Gastrocnemius medialis (tissue), 4 donors: Measurements from ENCODE around the gene NTNG1. TPM values are rescaled to one million over a fixed set of nuclear protein-coding genes. Genes with fewer than 3 reads are reported as not detected.

Experiments
- ATAC-seq, 2 donors: fragments of 150-250 bp; one replicate each; pipeline ENCODE4 v1.9.1; 2016
- DNase-seq, 2 donors: peaks; one replicate each; pipeline ENCODE4 v3.0.0-alpha.2; 2019
- H3K27ac ChIP-seq, 4 donors: fragments of 200-600 bp; sonication (generic); 1 replicate in 1 of 4; 2 replicates in 3 of 4; pipeline ENCODE4 v1.5.1; 2016 to 2018; ENCODE audit warnings: mild to moderate bottlenecking in 2 of 4, moderate library complexity in 1 of 4
- H3K27me3 ChIP-seq, 3 donors: fragments of 200-600 bp; sonication (generic) in 2 of 3; 1 replicate in 1 of 3; 2 replicates in 2 of 3; pipeline versions ENCODE4 v1.5.1 to v1.6.0; 2016 to 2019; ENCODE audit warnings: mild to moderate bottlenecking in 1 of 3, moderate library complexity in 1 of 3
- H3K36me3 ChIP-seq, 2 donors: fragments of 200-600 bp; sonication (generic) in 1 of 2; one replicate each; pipeline ENCODE4 v1.5.1; 2017 to 2018
- H3K4me1 ChIP-seq, 2 donors: fragments of 200-600 bp; sonication (generic) in 1 of 2; one replicate each; pipeline ENCODE4 v1.5.1; 2016 to 2017; ENCODE audit warnings: mild to moderate bottlenecking in 2 of 2
- H3K4me3 ChIP-seq, 4 donors: fragments of 200-600 bp; sonication (generic) in 3 of 4; 1 replicate in 1 of 4; 2 replicates in 3 of 4; pipeline ENCODE4 v1.5.1; 2016 to 2019; ENCODE audit warnings: mild to moderate bottlenecking in 2 of 4
- H3K9me3 ChIP-seq, 3 donors: fragments of 200-600 bp; sonication (generic) in 2 of 3; 1 replicate in 1 of 3; 2 replicates in 2 of 3; pipeline ENCODE4 v1.5.1; 2016 to 2019
- POLR2A ChIP-seq, 2 donors: fragments of 450-650 bp; IDR thresholded peaks; one replicate each; pipeline ENCODE4 v1.6.1; 2017; ENCODE audit warnings: antibody characterized with exemption in 2 of 2, mild to moderate bottlenecking in 2 of 2, moderate library complexity in 2 of 2
- in situ Hi-C, 4 donors: fragments of 200-750 bp; cut with MboI; loops; one replicate each; pipeline versions ENCODE4 v1.15.0 to v1.8.0; 2017; ENCODE audit warnings: low sequenced_read_pairs in 4 of 4
- intact Hi-C: fragments of 100-400 bp; cut with DNase I; formaldehyde crosslinking; loops from one replicate; pipeline ENCODE4 v1.15.1; 2023; ENCODE audit warnings: low total_unique reads
- total RNA-seq, 4 donors: library from RNA; depleted of rRNA; stranded (reverse); fragments of >200 nt; gene quantifications; one replicate each; pipeline versions ENCODE4 v1.1.0 to v1.2.3, GENCODE V29; 2016
- TF ChIP-seq, protein P1 (sequence below), 5 experiments: fragments of 450-650 bp in 3 of 5; fragments of 200-600 bp in 2 of 5; sonication (generic) in 2 of 5; IDR thresholded peaks in 4 of 5; conservative IDR thresholded peaks in 1 of 5; 1 replicate in 4 of 5; 2 replicates in 1 of 5; pipeline ENCODE4 v1.5.1; 2016 to 2019; ENCODE audit warnings: antibody characterized with exemption in 5 of 5, mild to moderate bottlenecking in 3 of 5, moderate library complexity in 3 of 5

NTNG1 gene
- total RNA-seq, 4 donors from 2014 or later = not detected

DNA sequence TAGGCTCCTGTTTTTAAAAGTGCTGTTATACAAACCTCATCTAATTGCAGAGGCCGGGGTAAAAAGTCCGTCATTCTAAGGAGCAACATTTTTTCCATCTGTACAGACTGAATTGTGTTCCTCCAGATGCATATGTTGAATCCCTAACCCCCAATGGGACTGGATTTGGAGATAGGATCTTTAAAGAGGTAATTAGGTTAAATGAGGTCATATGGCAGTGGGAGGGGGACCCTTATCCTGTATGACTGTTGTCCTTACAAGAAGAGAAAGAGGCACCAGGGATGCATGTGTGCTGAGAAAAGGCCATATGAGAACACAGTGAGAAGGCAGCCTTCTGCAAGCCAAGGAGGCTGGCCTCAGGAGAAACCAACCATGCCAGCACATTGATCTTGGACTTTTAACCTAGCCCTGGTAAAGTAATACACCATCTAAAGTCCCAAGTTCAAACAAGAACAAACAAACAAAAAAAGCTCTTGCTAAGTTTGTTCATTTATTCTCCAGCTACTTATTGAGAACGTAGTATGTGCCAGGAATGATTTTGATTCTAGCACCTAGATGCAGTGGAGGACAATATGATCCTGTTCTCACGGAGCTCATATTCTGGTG lies 352.4 kb downstream of the NTNG1 start:
- intact Hi-C loops (no loop called here), in situ Hi-C loops (no loop called here)
- TF ChIP-seq, protein P1, sequence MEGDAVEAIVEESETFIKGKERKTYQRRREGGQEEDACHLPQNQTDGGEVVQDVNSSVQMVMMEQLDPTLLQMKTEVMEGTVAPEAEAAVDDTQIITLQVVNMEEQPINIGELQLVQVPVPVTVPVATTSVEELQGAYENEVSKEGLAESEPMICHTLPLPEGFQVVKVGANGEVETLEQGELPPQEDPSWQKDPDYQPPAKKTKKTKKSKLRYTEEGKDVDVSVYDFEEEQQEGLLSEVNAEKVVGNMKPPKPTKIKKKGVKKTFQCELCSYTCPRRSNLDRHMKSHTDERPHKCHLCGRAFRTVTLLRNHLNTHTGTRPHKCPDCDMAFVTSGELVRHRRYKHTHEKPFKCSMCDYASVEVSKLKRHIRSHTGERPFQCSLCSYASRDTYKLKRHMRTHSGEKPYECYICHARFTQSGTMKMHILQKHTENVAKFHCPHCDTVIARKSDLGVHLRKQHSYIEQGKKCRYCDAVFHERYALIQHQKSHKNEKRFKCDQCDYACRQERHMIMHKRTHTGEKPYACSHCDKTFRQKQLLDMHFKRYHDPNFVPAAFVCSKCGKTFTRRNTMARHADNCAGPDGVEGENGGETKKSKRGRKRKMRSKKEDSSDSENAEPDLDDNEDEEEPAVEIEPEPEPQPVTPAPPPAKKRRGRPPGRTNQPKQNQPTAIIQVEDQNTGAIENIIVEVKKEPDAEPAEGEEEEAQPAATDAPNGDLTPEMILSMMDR (IDR thresholded peaks at IDR 0.05 in 4 of 5, conservative IDR thresholded peaks at IDR 0.05 in 1 of 5) = no peak
- TF ChIP-seq POLR2A (IDR thresholded peaks at IDR 0.05) = no peak
- ATAC-seq = no peak
- Histone ChIP-seq H3K9me3 (no peaks in the 10 kb centered on the region), H3K27me3 (no peaks in the 10 kb centered on the region), H3K4me3 (no peak overlapping the region), H3K4me1 (no peaks in the 10 kb centered on the region), H3K27ac (no peak overlapping the region), H3K36me3 (no peaks in the 10 kb centered on the region)
- no peak for DNase-seq

DNA sequence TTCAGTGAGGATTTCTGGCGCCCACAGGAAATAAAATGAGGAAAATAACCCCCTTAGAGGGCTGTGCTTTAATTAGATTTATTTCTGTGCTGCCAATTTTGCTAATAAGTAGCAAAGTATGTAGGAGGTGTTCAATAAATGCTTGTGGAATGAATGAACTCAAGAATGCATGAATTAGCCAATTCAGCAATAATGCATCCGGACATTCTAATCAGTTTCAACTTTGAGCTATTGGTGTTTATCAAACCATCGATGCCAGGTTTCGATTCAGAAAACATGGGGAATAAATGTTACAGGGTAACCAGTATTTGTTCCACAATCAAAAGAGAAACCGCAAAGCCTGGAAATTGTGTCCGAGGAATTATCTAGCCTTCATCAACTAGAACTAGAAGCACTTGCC lies 353.2 kb downstream of the NTNG1 start:
- TF ChIP-seq POLR2A (IDR thresholded peaks at IDR 0.05) = no peak
- TF ChIP-seq, protein P1 (IDR thresholded peaks at IDR 0.05 in 4 of 5, conservative IDR thresholded peaks at IDR 0.05 in 1 of 5) = no peak
- intact Hi-C loops (no loop called here), in situ Hi-C loops (no loop called here)
- no peaks in the 10 kb centered on the region for H3K36me3 ChIP-seq
- H3K4me3 ChIP-seq = no peak overlapping the region
- no peaks in the 10 kb centered on the region for H3K9me3 ChIP-seq
- H3K27ac ChIP-seq = no peak overlapping the region
- ATAC-seq (no peak), DNase-seq (no peak)
- H3K4me1 ChIP-seq = no peaks in the 10 kb centered on the region
- H3K27me3 ChIP-seq = no peaks in the 10 kb centered on the region

DNA sequence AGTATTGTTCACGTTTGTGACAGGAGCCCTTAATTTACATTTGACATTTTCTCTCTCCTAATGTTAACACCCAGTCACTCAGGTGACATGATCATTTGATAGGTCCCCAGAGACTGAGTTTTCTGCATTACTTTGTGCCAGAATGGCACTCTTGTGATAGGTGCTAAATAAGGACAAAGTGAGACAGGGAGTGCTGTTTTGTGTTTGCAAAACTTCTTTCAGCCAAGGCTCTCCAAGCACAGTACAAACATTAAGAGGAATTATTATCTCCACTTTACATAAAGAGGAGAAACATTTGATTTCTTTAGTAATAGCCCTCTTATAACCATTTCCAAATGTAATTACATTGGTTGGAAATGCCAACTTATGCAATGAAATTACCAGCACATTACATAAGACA lies 355.2 kb downstream of the NTNG1 start:
- TF ChIP-seq, protein P1 (IDR thresholded peaks at IDR 0.05 in 4 of 5, conservative IDR thresholded peaks at IDR 0.05 in 1 of 5) = no peak
- TF ChIP-seq POLR2A (IDR thresholded peaks at IDR 0.05) = no peak
- intact Hi-C loops (no loop called here), in situ Hi-C loops (no loop called here)
- no peak for ATAC-seq
- Histone ChIP-seq H3K9me3 (no peaks in the 10 kb centered on the region), H3K27me3 (no peaks in the 10 kb centered on the region), H3K27ac (no peak overlapping the region), H3K36me3 (no peaks in the 10 kb centered on the region), H3K4me1 (no peaks in the 10 kb centered on the region), H3K4me3 (no peak overlapping the region)
- no peak for DNase-seq

DNA sequence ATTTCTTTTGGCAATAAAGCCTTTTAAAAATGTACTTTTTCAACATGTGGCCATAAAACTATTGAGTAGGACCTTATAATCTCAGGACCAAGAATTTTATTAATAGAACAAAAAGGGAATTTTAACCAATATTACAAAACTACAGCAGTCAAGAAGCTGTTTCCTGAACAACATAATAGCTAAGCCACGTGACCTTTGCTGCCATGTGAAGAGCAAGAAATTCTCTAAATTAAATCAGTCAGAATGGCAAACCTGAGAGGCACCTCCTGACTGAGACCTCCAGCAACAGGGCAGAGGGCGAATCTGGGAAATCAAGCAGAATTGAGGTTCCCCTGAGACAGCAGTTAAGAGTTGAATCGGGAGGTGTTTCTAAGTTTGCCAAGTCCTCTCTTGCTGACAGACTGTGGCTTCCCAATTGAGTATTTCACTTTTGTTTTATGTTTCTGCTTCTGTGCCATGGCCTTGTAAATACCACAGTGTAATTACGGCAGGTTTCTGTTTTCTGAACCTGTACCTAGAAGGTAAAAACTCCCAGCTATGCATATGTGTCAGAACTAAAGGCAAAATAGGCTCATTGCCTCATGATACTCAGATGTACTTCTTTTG lies 358.4 kb downstream of the NTNG1 start:
- H3K27ac ChIP-seq = no peak overlapping the region
- H3K4me3 ChIP-seq = no peak overlapping the region
- H3K9me3 ChIP-seq = no peaks in the 10 kb centered on the region
- intact Hi-C loops = no loop called here
- no peak for ATAC-seq
- in situ Hi-C loops = no loop called here
- no peaks in the 10 kb centered on the region for H3K4me1 ChIP-seq
- H3K27me3 ChIP-seq = no peaks in the 10 kb centered on the region
- TF ChIP-seq, protein P1 (IDR thresholded peaks at IDR 0.05 in 4 of 5, conservative IDR thresholded peaks at IDR 0.05 in 1 of 5) = no peak
- TF ChIP-seq POLR2A (IDR thresholded peaks at IDR 0.05) = no peak
- no peaks in the 10 kb centered on the region for H3K36me3 ChIP-seq
- no peak for DNase-seq
